Keratinocyte (primary cell): ENCODE measurements around the gene MTX3. TPM values are rescaled to one million over a fixed set of nuclear protein-coding genes. Genes with fewer than 3 reads are reported as not detected.

Experiments
- DNase-seq: peaks from one replicate; pipeline ENCODE4 v3.0.0-alpha.2; 2011; ENCODE audit warnings: low read depth, missing footprints, low spot score
- FAIRE-seq: peaks from 2 replicates; lab custom pipeline; 2011; peaks lifted over from hg19 to GRCh38; lab: Jason Lieb, UNC
- H2AFZ ChIP-seq: 2 replicates; pipeline ENCODE4 v1.6.0; 2012; ENCODE audit warnings: low read length, control low read depth, inconsistent platforms; ENCODE audit not compliant: control insufficient read depth
- H3K27ac ChIP-seq: 2 replicates; pipeline ENCODE4 v1.5.1; 2011; ENCODE audit warnings: low read length; ENCODE audit not compliant: control insufficient read depth, insufficient read depth
- H3K27me3 ChIP-seq: 3 replicates; pipeline ENCODE4 v1.6.0; 2011; ENCODE audit warnings: low read length; ENCODE audit not compliant: control insufficient read depth, insufficient read depth; ENCODE audit errors: extremely low read depth
- H3K36me3 ChIP-seq, 2 experiments: 2 replicates in 1 of 2; 3 replicates in 1 of 2; pipeline ENCODE4 v1.5.1; 2011; ENCODE audit warnings: low read length in 2 of 2, mild to moderate bottlenecking in 1 of 2; ENCODE audit not compliant: control insufficient read depth in 2 of 2, insufficient read depth in 2 of 2; ENCODE audit errors: extremely low read depth in 1 of 2
- H3K4me1 ChIP-seq: 3 replicates; pipeline ENCODE4 v1.5.1; 2011; ENCODE audit warnings: low read length; ENCODE audit not compliant: control insufficient read depth, insufficient read depth; ENCODE audit errors: extremely low read depth
- H3K4me2 ChIP-seq: 3 replicates; pipeline ENCODE4 v1.6.0; 2011; ENCODE audit warnings: low read depth, low read length; ENCODE audit not compliant: control insufficient read depth, insufficient read depth; ENCODE audit errors: extremely low read depth
- H3K4me3 ChIP-seq, 3 experiments: fragments of 200-600 bp in 1 of 3; sonication (generic) in 1 of 3; 2 replicates in 2 of 3; 3 replicates in 1 of 3; pipeline ENCODE4 v1.5.1; 2011 to 2016; ENCODE audit warnings: low read length in 3 of 3, mild to moderate bottlenecking in 3 of 3, control low read depth in 2 of 3, inconsistent platforms in 1 of 3, low read depth in 1 of 3, mixed read lengths in 1 of 3, mixed run types in 1 of 3, moderate library complexity in 1 of 3; ENCODE audit not compliant: control insufficient read depth in 2 of 3, insufficient read depth in 2 of 3; ENCODE audit errors: extremely low read depth in 1 of 3
- H3K79me2 ChIP-seq: 2 replicates; pipeline ENCODE4 v1.6.0; 2012; ENCODE audit warnings: low read length; ENCODE audit not compliant: control insufficient read depth, insufficient read depth
- H3K9ac ChIP-seq: 3 replicates; pipeline ENCODE4 v1.6.0; 2011; ENCODE audit warnings: low read length; ENCODE audit not compliant: control insufficient read depth, insufficient read depth; ENCODE audit errors: extremely low read depth
- H3K9me1 ChIP-seq: 3 replicates; pipeline ENCODE4 v1.6.0; 2011; ENCODE audit warnings: low read length; ENCODE audit not compliant: control insufficient read depth, insufficient read depth; ENCODE audit errors: extremely low read depth
- H3K9me3 ChIP-seq: 2 replicates; pipeline ENCODE4 v1.5.1; 2012; ENCODE audit warnings: low read depth, low read length; ENCODE audit not compliant: control insufficient read depth
- H4K20me1 ChIP-seq: 3 replicates; pipeline ENCODE4 v1.6.0; 2011; ENCODE audit warnings: low read length; ENCODE audit not compliant: control insufficient read depth, insufficient read depth; ENCODE audit errors: extremely low read depth
- CTCF ChIP-seq, 3 experiments: IDR thresholded peaks in 1 of 3; conservative IDR thresholded peaks in 1 of 3; optimal IDR thresholded peaks in 1 of 3; 2 replicates in 2 of 3; 3 replicates in 1 of 3; pipeline versions ENCODE3 to v1.5.1; 2011; ENCODE audit warnings: low read length in 3 of 3, mild to moderate bottlenecking in 3 of 3, moderate library complexity in 2 of 3, control low read depth in 1 of 3, inconsistent platforms in 1 of 3; ENCODE audit not compliant: insufficient read depth in 2 of 3; ENCODE audit errors: extremely low read depth in 1 of 3
- EZH2 ChIP-seq: IDR thresholded peaks from one replicate; pipeline ENCODE4 v1.6.1; 2012; ENCODE audit warnings: inconsistent platforms, mild to moderate bottlenecking, low read length, moderate library complexity
- dilution Hi-C: fragments of 300-500 bp; cut with MboI; formaldehyde crosslinking; loops from one replicate; pipeline ENCODE4 v1.7.0; 2020; ENCODE audit warnings: low sequenced_read_pairs; ENCODE audit not compliant: extremely low pct_ligation_motif_present
- polyA plus RNA-seq, 5 experiments: library from polyadenylated mRNA; depleted of rRNA in 3 of 5; stranded (reverse) in 3 of 5; stranded (forward) in 1 of 5; unstranded in 1 of 5; fragments of >200 nt; gene quantifications; 1 replicate in 1 of 5; 2 replicates in 3 of 5; 3 replicates in 1 of 5; pipeline versions ENCODE4 v1.2.1 to v1.2.3, GENCODE V29; 2011 to 2012; ENCODE audit warnings: missing spikeins in 2 of 5, low read depth in 1 of 5, low replicate concordance in 1 of 5

MTX3 gene
- polyA plus RNA-seq, 1 donor (not counting 4 experiments of a cell fraction or from before 2014, with no cell fraction given), result 14.3 TPM

DNA sequence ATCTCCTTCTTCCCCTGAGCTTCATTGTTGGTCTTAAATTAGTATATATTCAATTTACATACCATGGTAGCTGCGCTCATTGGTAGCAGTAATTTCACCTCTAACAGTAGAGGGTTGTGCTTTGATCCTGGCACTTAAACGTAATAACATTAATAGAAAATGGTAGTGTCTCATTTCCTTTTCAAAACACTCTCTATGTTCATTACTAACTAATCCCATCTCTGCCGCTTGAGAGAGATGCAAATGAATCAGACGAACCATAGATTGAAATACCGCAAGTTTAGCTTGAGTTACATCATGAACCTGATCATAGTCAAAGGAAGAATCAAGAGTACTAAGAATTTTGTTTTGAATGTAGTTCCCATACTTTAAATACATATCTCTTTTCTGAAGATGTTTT lies 46.3 kb upstream of the MTX3 start:
- dilution Hi-C loops, result no loop called here
- Histone ChIP-seq H3K9ac (no peak overlapping the region), H3K4me2 (no peak overlapping the region), H3K36me3 (no peaks in the 10 kb centered on the region), H3K27me3 (peaks cover 51% of the 10 kb centered on the region), H2AFZ (no peak overlapping the region), H3K79me2 (no peaks in the 10 kb centered on the region), H3K27ac (no peak overlapping the region), H3K9me3 (no peaks in the 10 kb centered on the region), H3K4me1 (no peaks in the 10 kb centered on the region), H4K20me1 (no peaks in the 10 kb centered on the region), H3K9me1 (no peaks in the 10 kb centered on the region), H3K4me3 (no peak overlapping the region)
- TF ChIP-seq EZH2 (no peak), CTCF (optimal IDR thresholded peaks at IDR 0.05 in 1 of 3, IDR thresholded peaks at IDR 0.05 in 1 of 3, conservative IDR thresholded peaks at IDR 0.05 in 1 of 3; ENCODE audit: extremely low read depth in 1 of 3, insufficient read depth in 2 of 3, low read length in 3 of 3) (no peak)
- DNase-seq (no peak), FAIRE-seq (no peak)

GRCh38 chr5:80036615-80037014 lies 45.6 kb upstream of the MTX3 start:
- H3K9ac ChIP-seq, result no peak overlapping the region
- peaks cover 48% of the 10 kb centered on the region for H3K27me3 ChIP-seq
- no peak for FAIRE-seq
- H3K4me1 ChIP-seq, result no peaks in the 10 kb centered on the region
- no peaks in the 10 kb centered on the region for H4K20me1 ChIP-seq
- no peak for DNase-seq
- dilution Hi-C loops, result no loop called here
- no peak for TF ChIP-seq EZH2
- no peak for TF ChIP-seq CTCF (optimal IDR thresholded peaks at IDR 0.05 in 1 of 3, IDR thresholded peaks at IDR 0.05 in 1 of 3, conservative IDR thresholded peaks at IDR 0.05 in 1 of 3; ENCODE audit: extremely low read depth in 1 of 3, insufficient read depth in 2 of 3, low read length in 3 of 3)
- no peak overlapping the region for H3K4me2 ChIP-seq
- H3K9me1 ChIP-seq, result no peaks in the 10 kb centered on the region
- H3K27ac ChIP-seq, result no peak overlapping the region
- no peak overlapping the region for H3K4me3 ChIP-seq
- H3K79me2 ChIP-seq, result no peaks in the 10 kb centered on the region
- H3K36me3 ChIP-seq, result no peaks in the 10 kb centered on the region
- H3K9me3 ChIP-seq, result no peaks in the 10 kb centered on the region
- H2AFZ ChIP-seq, result no peak overlapping the region
